SK-N-SH (cell line): ENCODE measurements around the gene SPON2. TPM values are rescaled to one million over a fixed set of nuclear protein-coding genes. Genes with fewer than 3 reads are reported as not detected.

Experiments used
- CTCF ChIA-PET: fragments of 300-600, 350-600 bp; formaldehyde crosslinking; extraction: SDS; loops from one replicate; lab custom pipeline; 2021; lab: Yijun Ruan, JAX
- POLR2A ChIA-PET: fragments of 350-600 bp; sonication (Branson Sonifier 250); formaldehyde crosslinking; extraction: SDS; loops from one replicate; lab custom pipeline; 2020; ENCODE audit warnings: antibody characterized with exemption, inconsistent platforms; lab: Yijun Ruan, JAX
- DNase-seq: peaks from one replicate; pipeline ENCODE4 v3.0.0; 2012
- H2AFZ ChIP-seq: fragments of 200-600 bp; sonication (generic); 2 replicates; pipeline ENCODE4 v1.8.1; 2016; ENCODE audit warnings: antibody characterized with exemption, mild to moderate bottlenecking, low read depth
- H3F3A ChIP-seq: fragments of 200-600 bp; sonication (generic); replicated peaks from 2 replicates; pipeline ENCODE3; 2016; ENCODE audit warnings: antibody characterized with exemption, mild to moderate bottlenecking; ENCODE audit not compliant: insufficient read depth
- H3K27ac ChIP-seq, 2 experiments: fragments of 200-500 bp in 1 of 2; fragments of 200-600 bp in 1 of 2; sonication (Bioruptor generic) in 1 of 2; sonication (generic), shearing (Covaris generic) in 1 of 2; 2 replicates each; pipeline versions ENCODE4 v1.5.1 to v1.6.1; 2014 to 2016; ENCODE audit warnings: low read depth in 2 of 2, inconsistent platforms in 1 of 2, low read length in 1 of 2, mild to moderate bottlenecking in 1 of 2, mixed read lengths in 1 of 2
- H3K27me3 ChIP-seq: fragments of 200-600 bp; sonication (generic), shearing (Covaris generic); 2 replicates; pipeline ENCODE4 v1.6.1; 2016; ENCODE audit warnings: mixed run types; ENCODE audit not compliant: insufficient read depth
- H3K36me3 ChIP-seq, 2 experiments: fragments of 200-500 bp in 1 of 2; fragments of 200-600 bp in 1 of 2; sonication (Bioruptor generic) in 1 of 2; sonication (generic) in 1 of 2; replicated peaks in 1 of 2; 2 replicates each; pipeline versions ENCODE3 to v1.5.1; 2014 to 2016; ENCODE audit warnings: low read length in 1 of 2, mild to moderate bottlenecking in 1 of 2; ENCODE audit not compliant: insufficient read depth in 2 of 2, control insufficient read depth in 1 of 2
- H3K4me1 ChIP-seq, 2 experiments: fragments of 200-500 bp in 1 of 2; fragments of 200-600 bp in 1 of 2; sonication (Bioruptor generic) in 1 of 2; sonication (generic), shearing (Covaris generic) in 1 of 2; 2 replicates each; pipeline versions ENCODE4 v1.5.1 to v1.6.1; 2014 to 2016; ENCODE audit warnings: low read depth in 1 of 2, low read length in 1 of 2, mixed run types in 1 of 2; ENCODE audit not compliant: insufficient read depth in 2 of 2, control insufficient read depth in 1 of 2
- H3K4me2 ChIP-seq: fragments of 200-600 bp; sonication (generic), shearing (Covaris generic); 2 replicates; pipeline ENCODE4 v1.6.1; 2017; ENCODE audit warnings: mixed run types
- H3K4me3 ChIP-seq, 2 experiments: fragments of 200-500 bp in 1 of 2; fragments of 200-600 bp in 1 of 2; sonication (Bioruptor generic) in 1 of 2; sonication (generic), shearing (Covaris generic) in 1 of 2; 2 replicates each; pipeline versions ENCODE4 v1.5.1 to v1.8.1; 2014 to 2016; ENCODE audit warnings: low read depth in 2 of 2, inconsistent platforms in 1 of 2, low read length in 1 of 2, mild to moderate bottlenecking in 1 of 2, mixed read lengths in 1 of 2, moderate library complexity in 1 of 2
- H3K79me2 ChIP-seq: fragments of 200-600 bp; sonication (generic); 2 replicates; pipeline ENCODE4 v1.8.1; 2017; ENCODE audit warnings: mild to moderate bottlenecking; ENCODE audit not compliant: insufficient read depth
- H3K9ac ChIP-seq: fragments of 200-600 bp; sonication (generic); 2 replicates; pipeline ENCODE4 v1.6.1; 2017; ENCODE audit warnings: mixed run types
- H3K9me2 ChIP-seq: fragments of 200-600 bp; sonication (generic); 2 replicates; pipeline ENCODE4 v1.6.1; 2017; ENCODE audit warnings: mixed run types
- H3K9me3 ChIP-seq: fragments of 200-600 bp; sonication (generic); 2 replicates; pipeline ENCODE4 v1.6.1; 2017; ENCODE audit warnings: mixed run types, mild to moderate bottlenecking, moderate library complexity
- H4K20me1 ChIP-seq: fragments of 200-600 bp; sonication (generic); 2 replicates; pipeline ENCODE4 v1.6.1; 2017; ENCODE audit warnings: mild to moderate bottlenecking, mixed run types; ENCODE audit not compliant: insufficient read depth
- CHD2 ChIP-seq: fragments of 150-350 bp; IDR thresholded peaks from 2 replicates; pipeline ENCODE4 v1.6.1; 2018; ENCODE audit warnings: low read length; ENCODE audit not compliant: partially characterized antibody
- FOSL2 ChIP-seq: IDR thresholded peaks from 2 replicates; pipeline ENCODE4 v1.4.0; 2012; ENCODE audit warnings: low read depth, mild to moderate bottlenecking, moderate library complexity, borderline replicate concordance
- FOXM1 ChIP-seq: IDR thresholded peaks from 2 replicates; pipeline ENCODE4 v1.4.0; 2012; ENCODE audit warnings: low read depth, mild to moderate bottlenecking
- GABPA ChIP-seq: IDR thresholded peaks from 2 replicates; pipeline ENCODE4 v1.4.0; 2012; ENCODE audit warnings: low read depth, mild to moderate bottlenecking
- JUND ChIP-seq: IDR thresholded peaks from 2 replicates; pipeline ENCODE4 v1.4.0; 2012
- NRF1 ChIP-seq: IDR thresholded peaks from 2 replicates; pipeline ENCODE4 v1.6.1; 2012; ENCODE audit warnings: low read depth, mild to moderate bottlenecking, low read length
- RAD21 ChIP-seq: IDR thresholded peaks from 2 replicates; pipeline ENCODE4 v1.6.1; 2012; ENCODE audit warnings: mild to moderate bottlenecking, low read length
- RCOR1 ChIP-seq: fragments of 150-350 bp; IDR thresholded peaks from 2 replicates; pipeline ENCODE4 v1.6.1; 2017; ENCODE audit warnings: antibody characterized with exemption, low read length
- RFX5 ChIP-seq: IDR thresholded peaks from 2 replicates; pipeline ENCODE4 v1.6.1; 2012; ENCODE audit warnings: mild to moderate bottlenecking, improper control_type of control experiment, low read length
- RXRA ChIP-seq: IDR thresholded peaks from 2 replicates; pipeline ENCODE4 v1.4.0; 2012; ENCODE audit warnings: low read depth, mild to moderate bottlenecking, borderline replicate concordance
- SIN3A ChIP-seq: IDR thresholded peaks from 2 replicates; pipeline ENCODE4 v1.6.1; 2012; ENCODE audit warnings: low read depth, mild to moderate bottlenecking, low read length, moderate library complexity, borderline replicate concordance
- SMC3 ChIP-seq: IDR thresholded peaks from 2 replicates; pipeline ENCODE4 v1.6.1; 2012; ENCODE audit warnings: low read depth, low read length, improper control_type of control experiment
- TAF1 ChIP-seq: IDR thresholded peaks from 2 replicates; pipeline ENCODE4 v1.6.1; 2012; ENCODE audit warnings: low read depth, mild to moderate bottlenecking, low read length, moderate library complexity, borderline replicate concordance
- WGBS: methylation state at CpG from one replicate; pipeline ENCODE4 v1.1.6; 2017; ENCODE audit warnings: low lambda C conversion rate; 5-methylcytosine and 5-hydroxymethylcytosine counted together
- polyA plus RNA-seq, 3 experiments: library from polyadenylated mRNA; depleted of rRNA; stranded (reverse); fragments of >200 nt; gene quantifications; 2 replicates each; pipeline ENCODE4 v1.2.3, GENCODE V29; 2012
- TF ChIP-seq, protein P1 (sequence below): IDR thresholded peaks from 2 replicates; pipeline ENCODE4 v1.6.1; 2012; ENCODE audit warnings: mild to moderate bottlenecking, low read depth, low read length, moderate library complexity
- TF ChIP-seq, protein P2 (sequence below): fragments of 200-600 bp; sonication (generic); IDR thresholded peaks from 2 replicates; pipeline ENCODE4 v1.6.1; 2017; ENCODE audit warnings: antibody characterized with exemption, mild to moderate bottlenecking, moderate library complexity
- TF ChIP-seq, protein P3 (sequence below): IDR thresholded peaks from 2 replicates; pipeline ENCODE4 v1.4.0; 2012; ENCODE audit warnings: low read depth, borderline replicate concordance
- TF ChIP-seq, protein P4 (sequence below): fragments of 150-350 bp; IDR thresholded peaks from 2 replicates; pipeline ENCODE4 v1.6.1; 2016; ENCODE audit warnings: mild to moderate bottlenecking, low read depth, low read length

Gene SPON2
- polyA plus RNA-seq, 1 of the 3 experiments (the other 2 are of a cell fraction) = 11.4 TPM

- Histone ChIP-seq H3K4me1 (peaks cover 0 to 6% of the 10 kb centered on the region in 2 experiments; a peak in 1 of 4 replicates), H3K79me2 (no peaks in the 10 kb centered on the region), H3K27me3 (peaks cover 17% of the 10 kb centered on the region), H3K9me2 (no peaks in the 10 kb centered on the region), H3K4me2 (no peak overlapping the region), H3K9ac (no peak overlapping the region), H3K9me3 (no peaks in the 10 kb centered on the region), H3K36me3 (no peaks in the 10 kb centered on the region), H2AFZ (no peak overlapping the region), H3K4me3 (0 out of 4 replicates have a peak overlapping the region, but pooled peaks of 1 of the 2 experiments have one; percentile 54), H3F3A (no peaks in the 10 kb centered on the region), H4K20me1 (no peaks in the 10 kb centered on the region), H3K27ac (no peak overlapping the region)
- 80% methylated on average over 9 of the region's 21 CpGs for WGBS
- no peak for TF ChIP-seq SMC3
- TF ChIP-seq FOXM1 = no peak
- no peak for TF ChIP-seq TAF1
- TF ChIP-seq NRF1 = no peak
- TF ChIP-seq SIN3A = no peak
- no peak for DNase-seq
- CTCF ChIA-PET = interaction anchor here (0.9 to 4.7 kb wide), 16 partner anchors 7 to 187 kb away, joined by 3 to 33 read pairs (median 4); no protein-coding TSS in a partner anchor
- POLR2A ChIA-PET = no interaction called here
These were observed 3.9 kb downstream of the SPON2 start for GRCh38 chr4:1168191-1169101.

- ChIA-PET POLR2A (no interaction called here), CTCF (interaction anchor here (0.6 to 4.7 kb wide), 25 partner anchors 8 to 188 kb away, joined by 3 to 33 read pairs (median 3); no protein-coding TSS in a partner anchor)
- no peaks in the 10 kb centered on the region for H3K36me3 ChIP-seq
- no peaks in the 10 kb centered on the region for H3F3A ChIP-seq
- no peaks in the 10 kb centered on the region for H3K9me3 ChIP-seq
- H3K4me1 ChIP-seq = peaks cover 0 to 6% of the 10 kb centered on the region in 2 experiments; a peak in 1 of 4 replicates
- H3K27me3 ChIP-seq = peaks cover 19% of the 10 kb centered on the region
- H3K9me2 ChIP-seq = no peaks in the 10 kb centered on the region
- TF ChIP-seq, protein P1, sequence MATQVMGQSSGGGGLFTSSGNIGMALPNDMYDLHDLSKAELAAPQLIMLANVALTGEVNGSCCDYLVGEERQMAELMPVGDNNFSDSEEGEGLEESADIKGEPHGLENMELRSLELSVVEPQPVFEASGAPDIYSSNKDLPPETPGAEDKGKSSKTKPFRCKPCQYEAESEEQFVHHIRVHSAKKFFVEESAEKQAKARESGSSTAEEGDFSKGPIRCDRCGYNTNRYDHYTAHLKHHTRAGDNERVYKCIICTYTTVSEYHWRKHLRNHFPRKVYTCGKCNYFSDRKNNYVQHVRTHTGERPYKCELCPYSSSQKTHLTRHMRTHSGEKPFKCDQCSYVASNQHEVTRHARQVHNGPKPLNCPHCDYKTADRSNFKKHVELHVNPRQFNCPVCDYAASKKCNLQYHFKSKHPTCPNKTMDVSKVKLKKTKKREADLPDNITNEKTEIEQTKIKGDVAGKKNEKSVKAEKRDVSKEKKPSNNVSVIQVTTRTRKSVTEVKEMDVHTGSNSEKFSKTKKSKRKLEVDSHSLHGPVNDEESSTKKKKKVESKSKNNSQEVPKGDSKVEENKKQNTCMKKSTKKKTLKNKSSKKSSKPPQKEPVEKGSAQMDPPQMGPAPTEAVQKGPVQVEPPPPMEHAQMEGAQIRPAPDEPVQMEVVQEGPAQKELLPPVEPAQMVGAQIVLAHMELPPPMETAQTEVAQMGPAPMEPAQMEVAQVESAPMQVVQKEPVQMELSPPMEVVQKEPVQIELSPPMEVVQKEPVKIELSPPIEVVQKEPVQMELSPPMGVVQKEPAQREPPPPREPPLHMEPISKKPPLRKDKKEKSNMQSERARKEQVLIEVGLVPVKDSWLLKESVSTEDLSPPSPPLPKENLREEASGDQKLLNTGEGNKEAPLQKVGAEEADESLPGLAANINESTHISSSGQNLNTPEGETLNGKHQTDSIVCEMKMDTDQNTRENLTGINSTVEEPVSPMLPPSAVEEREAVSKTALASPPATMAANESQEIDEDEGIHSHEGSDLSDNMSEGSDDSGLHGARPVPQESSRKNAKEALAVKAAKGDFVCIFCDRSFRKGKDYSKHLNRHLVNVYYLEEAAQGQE = no peak
- TF ChIP-seq JUND = no peak
- TF ChIP-seq RFX5 = no peak
- TF ChIP-seq, protein P2, sequence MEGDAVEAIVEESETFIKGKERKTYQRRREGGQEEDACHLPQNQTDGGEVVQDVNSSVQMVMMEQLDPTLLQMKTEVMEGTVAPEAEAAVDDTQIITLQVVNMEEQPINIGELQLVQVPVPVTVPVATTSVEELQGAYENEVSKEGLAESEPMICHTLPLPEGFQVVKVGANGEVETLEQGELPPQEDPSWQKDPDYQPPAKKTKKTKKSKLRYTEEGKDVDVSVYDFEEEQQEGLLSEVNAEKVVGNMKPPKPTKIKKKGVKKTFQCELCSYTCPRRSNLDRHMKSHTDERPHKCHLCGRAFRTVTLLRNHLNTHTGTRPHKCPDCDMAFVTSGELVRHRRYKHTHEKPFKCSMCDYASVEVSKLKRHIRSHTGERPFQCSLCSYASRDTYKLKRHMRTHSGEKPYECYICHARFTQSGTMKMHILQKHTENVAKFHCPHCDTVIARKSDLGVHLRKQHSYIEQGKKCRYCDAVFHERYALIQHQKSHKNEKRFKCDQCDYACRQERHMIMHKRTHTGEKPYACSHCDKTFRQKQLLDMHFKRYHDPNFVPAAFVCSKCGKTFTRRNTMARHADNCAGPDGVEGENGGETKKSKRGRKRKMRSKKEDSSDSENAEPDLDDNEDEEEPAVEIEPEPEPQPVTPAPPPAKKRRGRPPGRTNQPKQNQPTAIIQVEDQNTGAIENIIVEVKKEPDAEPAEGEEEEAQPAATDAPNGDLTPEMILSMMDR = peak; percentile 77
- TF ChIP-seq CHD2 = peak; percentile 68
- no peak for TF ChIP-seq RCOR1
- TF ChIP-seq GABPA = no peak
- TF ChIP-seq RAD21 = peak; percentile 71
- TF ChIP-seq, protein P3, sequence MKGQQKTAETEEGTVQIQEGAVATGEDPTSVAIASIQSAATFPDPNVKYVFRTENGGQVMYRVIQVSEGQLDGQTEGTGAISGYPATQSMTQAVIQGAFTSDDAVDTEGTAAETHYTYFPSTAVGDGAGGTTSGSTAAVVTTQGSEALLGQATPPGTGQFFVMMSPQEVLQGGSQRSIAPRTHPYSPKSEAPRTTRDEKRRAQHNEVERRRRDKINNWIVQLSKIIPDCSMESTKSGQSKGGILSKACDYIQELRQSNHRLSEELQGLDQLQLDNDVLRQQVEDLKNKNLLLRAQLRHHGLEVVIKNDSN = no peak
- TF ChIP-seq FOSL2 = no peak
- peak; percentile 84 for TF ChIP-seq SMC3
- TF ChIP-seq RXRA = no peak
- TF ChIP-seq NRF1 = 0 out of 2 replicates have a peak, but pooled peaks have one; percentile 4
- TF ChIP-seq, protein P4, sequence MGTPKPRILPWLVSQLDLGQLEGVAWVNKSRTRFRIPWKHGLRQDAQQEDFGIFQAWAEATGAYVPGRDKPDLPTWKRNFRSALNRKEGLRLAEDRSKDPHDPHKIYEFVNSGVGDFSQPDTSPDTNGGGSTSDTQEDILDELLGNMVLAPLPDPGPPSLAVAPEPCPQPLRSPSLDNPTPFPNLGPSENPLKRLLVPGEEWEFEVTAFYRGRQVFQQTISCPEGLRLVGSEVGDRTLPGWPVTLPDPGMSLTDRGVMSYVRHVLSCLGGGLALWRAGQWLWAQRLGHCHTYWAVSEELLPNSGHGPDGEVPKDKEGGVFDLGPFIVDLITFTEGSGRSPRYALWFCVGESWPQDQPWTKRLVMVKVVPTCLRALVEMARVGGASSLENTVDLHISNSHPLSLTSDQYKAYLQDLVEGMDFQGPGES = no peak
- H3K4me2 ChIP-seq = peak overlapping the region; percentile 78
- peak overlapping the region; percentile 51; the same call in 1 of the 2 replicates for H3K9ac ChIP-seq
- H3K4me3 ChIP-seq = peak overlapping the region; percentile 50 to 54
- DNase-seq = peak; percentile 86
- WGBS = 51% methylated on average over 31 of the region's 51 CpGs
- no peak overlapping the region; a peak in 1 of 4 replicates for H3K27ac ChIP-seq
- H3K79me2 ChIP-seq = no peaks in the 10 kb centered on the region
- H4K20me1 ChIP-seq = no peaks in the 10 kb centered on the region
- H2AFZ ChIP-seq = peak overlapping the region; percentile 93
These were observed 5.0 kb downstream of the SPON2 start for GRCh38 chr4:1167244-1167949.
